Subcutaneous abdominal adipose tissue (tissue), 5 donors: ENCODE data around the gene PLA2R1.

Source experiments
- H3K27ac ChIP-seq: one replicate; pipeline ENCODE4 v1.7.0; 2013; ENCODE audit warnings: low read depth, mild to moderate bottlenecking, inconsistent platforms, low read length, moderate library complexity
- H3K27me3 ChIP-seq, 5 donors: one replicate each; pipeline ENCODE4 v1.7.0; 2013; ENCODE audit warnings: low read length in 5 of 5, inconsistent platforms in 1 of 5; ENCODE audit not compliant: control insufficient read depth in 5 of 5, insufficient read depth in 4 of 5
- H3K36me3 ChIP-seq, 5 donors: one replicate each; pipeline ENCODE4 v1.7.0; 2013; ENCODE audit warnings: low read length in 5 of 5; ENCODE audit not compliant: control insufficient read depth in 5 of 5, insufficient read depth in 5 of 5
- H3K4me1 ChIP-seq, 5 donors: one replicate each; pipeline ENCODE4 v1.7.0; 2013; ENCODE audit warnings: low read length in 5 of 5, mild to moderate bottlenecking in 3 of 5, moderate library complexity in 1 of 5; ENCODE audit not compliant: control insufficient read depth in 5 of 5, insufficient read depth in 5 of 5
- H3K4me3 ChIP-seq, 5 donors: one replicate each; pipeline ENCODE4 v1.7.0; 2013; ENCODE audit warnings: low read length in 5 of 5, low read depth in 1 of 5
- H3K9ac ChIP-seq, 5 donors: one replicate each; pipeline ENCODE4 v1.7.0; 2013; ENCODE audit warnings: low read length in 5 of 5, mild to moderate bottlenecking in 4 of 5, moderate library complexity in 3 of 5
- H3K9me3 ChIP-seq, 5 donors: one replicate each; pipeline ENCODE4 v1.7.0; 2013; ENCODE audit warnings: low read length in 5 of 5; ENCODE audit not compliant: control insufficient read depth in 5 of 5
- donor health status: healthy.
- donor health status: healthy.
- donor health status: healthy.
- donor health status: healthy.
- donor health status: healthy.

Gene PLA2R1

GRCh38 chr2:159989249-159989648 is 73.2 kb downstream of the PLA2R1 start:
- peaks cover 0 to 16% (median 11%) of the 10 kb centered on the region in 5 donors for H3K36me3 ChIP-seq
- no peak overlapping the region for H3K9ac ChIP-seq
- H3K4me3 ChIP-seq, result no peak overlapping the region
- H3K27me3 ChIP-seq, result no peaks in the 10 kb centered on the region
- H3K4me1 ChIP-seq, result no peaks in the 10 kb centered on the region
- no peak overlapping the region for H3K27ac ChIP-seq
- H3K9me3 ChIP-seq, result no peaks in the 10 kb centered on the region

- peaks cover 0 to 16% (median 11%) of the 10 kb centered on the region in 5 donors for H3K36me3 ChIP-seq
- H3K4me3 ChIP-seq, result no peak overlapping the region
- H3K9me3 ChIP-seq, result no peaks in the 10 kb centered on the region
- H3K9ac ChIP-seq, result no peak overlapping the region
- H3K4me1 ChIP-seq, result no peaks in the 10 kb centered on the region
- no peak overlapping the region for H3K27ac ChIP-seq
- no peaks in the 10 kb centered on the region for H3K27me3 ChIP-seq
Measured at GRCh38 chr2:159988412-159988970, 73.9 kb downstream of the PLA2R1 start.

DNA sequence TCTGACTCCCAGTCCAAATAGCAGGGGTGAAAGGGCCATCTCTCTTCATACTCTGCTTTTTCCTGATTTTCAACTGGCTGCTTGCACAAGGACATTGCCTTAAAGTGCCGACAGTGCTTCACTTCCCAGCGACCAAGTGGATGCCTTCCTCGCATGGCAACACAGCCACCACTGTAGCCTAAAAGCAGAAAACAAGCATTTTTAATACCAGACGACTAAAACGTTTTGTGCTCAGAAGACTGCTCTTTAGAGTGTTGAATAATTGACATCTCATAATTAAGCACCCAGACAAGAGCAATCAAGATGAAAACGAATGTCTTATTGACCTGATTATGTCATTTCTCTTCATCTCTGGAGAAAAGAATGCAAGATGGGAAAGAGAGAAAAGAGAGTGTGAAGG is 75.2 kb downstream of the PLA2R1 start:
- no peak overlapping the region for H3K9ac ChIP-seq
- peaks cover 0 to 16% (median 11%) of the 10 kb centered on the region in 5 donors for H3K36me3 ChIP-seq
- no peak overlapping the region for H3K4me3 ChIP-seq
- H3K4me1 ChIP-seq, result peaks cover 0 to 8% (median 3%) of the 10 kb centered on the region in 5 donors
- no peaks in the 10 kb centered on the region for H3K9me3 ChIP-seq
- no peaks in the 10 kb centered on the region for H3K27me3 ChIP-seq
- no peak overlapping the region for H3K27ac ChIP-seq

GRCh38 chr2:159985656-159986055 is 76.8 kb downstream of the PLA2R1 start:
- no peak overlapping the region for H3K4me3 ChIP-seq
- H3K9me3 ChIP-seq, result no peaks in the 10 kb centered on the region
- no peak overlapping the region for H3K27ac ChIP-seq
- peaks cover 0 to 13% (median 3%) of the 10 kb centered on the region in 5 donors for H3K4me1 ChIP-seq
- peaks cover 5 to 20% (median 16%) of the 10 kb centered on the region in 5 donors for H3K36me3 ChIP-seq
- H3K9ac ChIP-seq, result no peak overlapping the region
- no peaks in the 10 kb centered on the region for H3K27me3 ChIP-seq

- Histone ChIP-seq H3K4me3 (no peak overlapping the region), H3K9me3 (no peaks in the 10 kb centered on the region), H3K27ac (no peak overlapping the region), H3K4me1 (peaks cover 0 to 13% (median 3%) of the 10 kb centered on the region in 5 donors), H3K36me3 (peaks cover 5 to 27% (median 17%) of the 10 kb centered on the region in 5 donors), H3K27me3 (no peaks in the 10 kb centered on the region), H3K9ac (no peak overlapping the region)
Measured at GRCh38 chr2:159984034-159984433, 78.4 kb downstream of the PLA2R1 start.

DNA sequence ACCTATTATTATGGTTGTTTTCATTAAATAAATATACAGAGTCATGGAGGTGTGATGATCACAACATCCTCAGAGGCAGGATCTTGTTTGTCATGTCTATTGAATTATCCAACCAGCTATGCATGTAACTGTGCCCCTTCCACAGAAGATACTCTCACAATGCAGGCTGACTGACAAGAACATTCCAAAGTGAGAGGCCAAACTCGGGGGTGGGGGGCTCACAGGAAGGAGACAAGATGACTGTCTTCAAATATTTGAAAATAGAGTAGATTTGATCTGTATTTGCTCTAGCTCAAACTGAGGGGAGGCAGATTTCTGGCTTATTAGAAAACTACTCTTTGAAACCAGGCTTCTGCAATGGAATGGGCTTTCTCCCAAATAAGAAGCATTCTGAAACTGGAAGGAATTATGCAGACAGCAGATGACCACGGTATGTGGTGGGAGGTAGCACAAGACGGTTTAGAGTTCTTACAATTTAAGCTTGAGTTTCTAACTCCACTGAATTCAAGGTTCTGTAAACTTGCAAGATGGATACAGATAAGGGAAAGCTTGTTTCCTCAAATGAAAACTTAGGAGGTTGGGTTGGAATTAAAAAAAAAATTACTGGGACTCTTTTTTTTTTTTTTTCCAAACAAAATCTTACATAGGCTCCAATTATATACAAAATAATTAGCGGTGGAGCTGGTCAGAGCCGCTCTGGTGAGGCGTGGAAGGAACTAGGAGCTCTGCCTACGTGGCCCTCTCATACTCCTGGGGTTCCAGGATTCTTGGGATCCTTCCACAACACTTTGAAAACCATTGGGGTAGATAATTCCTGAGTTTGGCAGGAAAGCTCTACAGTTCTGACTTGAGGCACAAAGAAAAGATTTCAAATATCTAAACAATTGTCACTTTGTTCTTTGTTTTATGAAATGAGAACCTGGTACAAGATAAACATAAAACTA is 79.3 kb downstream of the PLA2R1 start:
- H3K4me3 ChIP-seq, result no peak overlapping the region
- H3K36me3 ChIP-seq, result peaks cover 5 to 27% (median 17%) of the 10 kb centered on the region in 5 donors
- no peaks in the 10 kb centered on the region for H3K27me3 ChIP-seq
- H3K27ac ChIP-seq, result no peak overlapping the region
- H3K4me1 ChIP-seq, result peaks cover 0 to 13% (median 3%) of the 10 kb centered on the region in 5 donors
- H3K9ac ChIP-seq, result no peak overlapping the region
- no peaks in the 10 kb centered on the region for H3K9me3 ChIP-seq

DNA sequence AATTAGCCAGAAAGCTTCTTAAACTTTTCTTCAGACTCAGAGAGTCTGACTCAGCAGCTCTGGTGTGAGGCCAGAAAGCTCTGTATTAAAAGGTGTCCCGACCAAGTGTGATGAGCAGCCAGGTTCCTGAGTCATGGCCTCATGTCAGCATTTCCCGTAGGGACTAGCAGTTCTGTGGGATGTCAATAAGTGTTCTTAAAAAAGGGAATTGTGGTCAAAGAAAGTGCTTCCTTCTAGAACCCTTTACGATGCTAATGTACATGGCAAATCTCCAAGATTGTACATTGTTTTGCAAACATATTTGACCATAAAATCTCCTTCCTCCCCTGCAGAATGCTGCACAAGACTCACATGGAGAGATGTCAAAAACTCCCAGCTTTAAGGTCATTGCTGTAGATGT is 80.1 kb downstream of the PLA2R1 start:
- no peak overlapping the region for H3K9ac ChIP-seq
- H3K4me3 ChIP-seq, result no peak overlapping the region
- H3K36me3 ChIP-seq, result peaks cover 5 to 27% (median 17%) of the 10 kb centered on the region in 5 donors
- H3K27ac ChIP-seq, result no peak overlapping the region
- H3K4me1 ChIP-seq, result peaks cover 0 to 13% (median 3%) of the 10 kb centered on the region in 5 donors
- H3K9me3 ChIP-seq, result no peaks in the 10 kb centered on the region
- H3K27me3 ChIP-seq, result no peaks in the 10 kb centered on the region

- no peak overlapping the region for H3K4me3 ChIP-seq
- no peaks in the 10 kb centered on the region for H3K27me3 ChIP-seq
- peaks cover 4 to 27% (median 7%) of the 10 kb centered on the region in 5 donors for H3K36me3 ChIP-seq
- no peak overlapping the region for H3K9ac ChIP-seq
- H3K27ac ChIP-seq, result no peak overlapping the region
- no peaks in the 10 kb centered on the region for H3K9me3 ChIP-seq
- H3K4me1 ChIP-seq, result no peaks in the 10 kb centered on the region
Measured at GRCh38 chr2:159976527-159977160, 85.8 kb downstream of the PLA2R1 start.

DNA sequence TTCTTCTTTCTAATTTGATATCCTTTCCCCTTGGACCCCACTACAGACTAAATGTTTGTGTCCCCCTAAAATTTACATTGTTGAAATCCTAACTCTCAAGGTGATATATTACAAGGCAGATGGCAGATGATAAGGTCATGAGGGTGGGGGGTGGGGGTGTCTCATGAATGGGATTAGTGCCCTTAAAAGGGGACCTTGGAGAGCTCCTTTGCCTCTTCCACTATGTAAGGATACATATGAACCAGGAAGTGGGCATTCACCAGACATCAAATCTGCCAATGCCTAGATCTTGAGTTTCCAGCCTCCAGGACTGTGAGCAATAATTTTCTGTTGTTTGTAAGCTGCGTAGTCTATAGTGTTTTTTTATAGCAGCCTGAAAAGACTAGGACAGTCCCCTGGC is 89.1 kb downstream of the PLA2R1 start:
- H3K4me3 ChIP-seq, result no peak overlapping the region
- no peaks in the 10 kb centered on the region for H3K27me3 ChIP-seq
- no peak overlapping the region for H3K9ac ChIP-seq
- H3K27ac ChIP-seq, result no peak overlapping the region
- no peaks in the 10 kb centered on the region for H3K9me3 ChIP-seq
- no peaks in the 10 kb centered on the region for H3K4me1 ChIP-seq
- H3K36me3 ChIP-seq, result peaks cover 0 to 13% (median 3%) of the 10 kb centered on the region in 5 donors
